Liver (tissue), 3 donors: ENCODE data around the gene SPATC1L.

Experiments used
- RAD21 ChIP-seq, 2 donors: IDR thresholded peaks; 2 replicates each; pipeline ENCODE4 v1.6.1; 2016; ENCODE audit warnings: antibody characterized with exemption in 2 of 2, mild to moderate bottlenecking in 2 of 2
- REST ChIP-seq: IDR thresholded peaks from 2 replicates; pipeline ENCODE4 v1.6.1; 2016; ENCODE audit warnings: antibody characterized with exemption, mild to moderate bottlenecking
- RXRA ChIP-seq, 2 donors: IDR thresholded peaks; 2 replicates each; pipeline ENCODE4 v1.6.1; 2017 to 2018; ENCODE audit warnings: antibody characterized with exemption in 2 of 2, mild to moderate bottlenecking in 1 of 2
- TAF1 ChIP-seq: conservative IDR thresholded peaks from 2 replicates; pipeline ENCODE4 v1.6.1; 2016; ENCODE audit warnings: antibody characterized with exemption, mild to moderate bottlenecking
- YY1 ChIP-seq: IDR thresholded peaks from 2 replicates; pipeline ENCODE4 v1.6.1; 2016; ENCODE audit warnings: antibody characterized with exemption, mild to moderate bottlenecking
- TF ChIP-seq, protein P1 (sequence below): fragments of 150-350 bp; IDR thresholded peaks from 2 replicates; pipeline ENCODE4 v1.5.1; 2017; ENCODE audit warnings: improper control_type of control experiment, low read depth, low read length; ENCODE audit not compliant: missing input control
- TF ChIP-seq, protein P2 (sequence below): IDR thresholded peaks from 2 replicates; pipeline ENCODE4 v1.6.1; 2016; ENCODE audit warnings: antibody characterized with exemption
- donor health status: healthy.
- donor health status: healthy.

DNA sequence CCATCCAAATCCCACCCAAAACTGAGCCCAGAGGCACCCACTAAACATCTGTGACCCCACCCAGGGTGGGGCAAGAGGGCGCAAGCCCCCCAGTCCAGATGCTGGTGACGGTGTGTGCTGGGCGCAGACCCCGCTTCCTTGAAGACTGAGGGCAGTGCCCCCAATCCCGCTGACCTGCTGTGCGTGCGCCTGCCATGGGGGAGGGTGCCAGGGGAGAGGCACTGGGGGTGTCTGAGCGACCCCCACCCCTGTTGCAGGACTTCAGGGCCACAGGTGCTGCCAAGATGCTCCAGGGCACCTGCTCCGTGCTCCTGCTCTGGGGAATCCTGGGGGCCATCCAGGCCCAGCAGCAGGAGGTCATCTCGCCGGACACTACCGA is 73.1 kb downstream of the SPATC1L start:
- TF ChIP-seq, protein P1, sequence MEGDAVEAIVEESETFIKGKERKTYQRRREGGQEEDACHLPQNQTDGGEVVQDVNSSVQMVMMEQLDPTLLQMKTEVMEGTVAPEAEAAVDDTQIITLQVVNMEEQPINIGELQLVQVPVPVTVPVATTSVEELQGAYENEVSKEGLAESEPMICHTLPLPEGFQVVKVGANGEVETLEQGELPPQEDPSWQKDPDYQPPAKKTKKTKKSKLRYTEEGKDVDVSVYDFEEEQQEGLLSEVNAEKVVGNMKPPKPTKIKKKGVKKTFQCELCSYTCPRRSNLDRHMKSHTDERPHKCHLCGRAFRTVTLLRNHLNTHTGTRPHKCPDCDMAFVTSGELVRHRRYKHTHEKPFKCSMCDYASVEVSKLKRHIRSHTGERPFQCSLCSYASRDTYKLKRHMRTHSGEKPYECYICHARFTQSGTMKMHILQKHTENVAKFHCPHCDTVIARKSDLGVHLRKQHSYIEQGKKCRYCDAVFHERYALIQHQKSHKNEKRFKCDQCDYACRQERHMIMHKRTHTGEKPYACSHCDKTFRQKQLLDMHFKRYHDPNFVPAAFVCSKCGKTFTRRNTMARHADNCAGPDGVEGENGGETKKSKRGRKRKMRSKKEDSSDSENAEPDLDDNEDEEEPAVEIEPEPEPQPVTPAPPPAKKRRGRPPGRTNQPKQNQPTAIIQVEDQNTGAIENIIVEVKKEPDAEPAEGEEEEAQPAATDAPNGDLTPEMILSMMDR: no peak
- TF ChIP-seq TAF1 (no peak), RAD21 (IDR thresholded peaks at IDR 0.05) (no peak), REST (no peak), RXRA (IDR thresholded peaks at IDR 0.05) (no peak), YY1 (no peak)
- TF ChIP-seq, protein P2, sequence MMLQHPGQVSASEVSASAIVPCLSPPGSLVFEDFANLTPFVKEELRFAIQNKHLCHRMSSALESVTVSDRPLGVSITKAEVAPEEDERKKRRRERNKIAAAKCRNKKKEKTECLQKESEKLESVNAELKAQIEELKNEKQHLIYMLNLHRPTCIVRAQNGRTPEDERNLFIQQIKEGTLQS: no peak
